GM23338 (cell line): ENCODE results near the gene TXNDC9. TPM values are rescaled to one million over a fixed set of nuclear protein-coding genes. Genes with fewer than 3 reads are reported as not detected.

Source experiments
- ATAC-seq: fragments of 200-7000 bp; cut with Tn5 transposase; 3 replicates; pipeline ENCODE4 v1.9.1; 2020
- DNase-seq: peaks from one replicate; pipeline ENCODE4 v3.0.0-alpha.2; 2015; ENCODE audit warnings: low spot score
- H2AFZ ChIP-seq: fragments of 200-600 bp; sonication (generic); 2 replicates; pipeline ENCODE4 v1.8.0; 2016; ENCODE audit warnings: antibody characterized with exemption, mild to moderate bottlenecking, moderate library complexity
- H3F3A ChIP-seq: fragments of 200-600 bp; sonication (generic); replicated peaks from 2 replicates; pipeline ENCODE4 v1.8.0; 2017; ENCODE audit warnings: antibody characterized with exemption, mixed run types, low read depth
- H3K27ac ChIP-seq: fragments of 200-600 bp; sonication (generic); 2 replicates; pipeline ENCODE4 v1.6.1; 2016; ENCODE audit warnings: low read depth
- H3K27me3 ChIP-seq: fragments of 200-600 bp; sonication (generic); 2 replicates; pipeline ENCODE4 v1.8.0; 2016; ENCODE audit warnings: mild to moderate bottlenecking, mixed run types, moderate library complexity; ENCODE audit not compliant: insufficient read depth
- H3K36me3 ChIP-seq: fragments of 200-600 bp; sonication (generic); 2 replicates; pipeline ENCODE4 v1.8.0; 2016; ENCODE audit warnings: mild to moderate bottlenecking; ENCODE audit not compliant: insufficient read depth
- H3K4me1 ChIP-seq: fragments of 200-600 bp; sonication (generic); 2 replicates; pipeline ENCODE4 v1.8.0; 2016; ENCODE audit warnings: mild to moderate bottlenecking, moderate library complexity; ENCODE audit not compliant: insufficient read depth
- H3K4me2 ChIP-seq: fragments of 200-600 bp; sonication (generic); 2 replicates; pipeline ENCODE4 v1.7.1; 2017; ENCODE audit warnings: mixed run types
- H3K4me3 ChIP-seq: fragments of 200-600 bp; sonication (generic); 2 replicates; pipeline ENCODE4 v1.6.1; 2016; ENCODE audit warnings: mixed run types
- H3K79me2 ChIP-seq: fragments of 200-600 bp; sonication (generic); replicated peaks from 2 replicates; pipeline ENCODE4 v1.8.0; 2017; ENCODE audit warnings: mild to moderate bottlenecking; ENCODE audit not compliant: insufficient read depth
- H3K9me2 ChIP-seq: fragments of 200-600 bp; sonication (generic); 2 replicates; pipeline ENCODE4 v1.8.0; 2017; ENCODE audit not compliant: insufficient read depth
- H4K20me1 ChIP-seq: fragments of 200-600 bp; sonication (generic); replicated peaks from 2 replicates; pipeline ENCODE4 v1.8.0; 2017; ENCODE audit warnings: mild to moderate bottlenecking; ENCODE audit not compliant: insufficient read depth
- H3K27ac Mint-ChIP-seq: 2 replicates; pipeline ENCODE4 v1.8.0; 2020; ENCODE audit warnings: inconsistent platforms, mild to moderate bottlenecking, moderate library complexity, mixed read lengths
- H3K27me3 Mint-ChIP-seq: 3 replicates; pipeline ENCODE4 v1.8.0; 2022; ENCODE audit warnings: low read depth, mild to moderate bottlenecking, moderate library complexity, mixed read lengths, inconsistent platforms; ENCODE audit not compliant: insufficient read depth, poor library complexity
- H3K36me3 Mint-ChIP-seq: 3 replicates; pipeline ENCODE4 v1.8.0; 2021; ENCODE audit warnings: low read depth, mild to moderate bottlenecking, inconsistent platforms, moderate library complexity, mixed read lengths
- H3K4me1 Mint-ChIP-seq: 3 replicates; pipeline ENCODE4 v1.8.0; 2020; ENCODE audit warnings: mild to moderate bottlenecking, inconsistent platforms, mixed read lengths
- H3K4me3 Mint-ChIP-seq: 3 replicates; pipeline ENCODE4 v1.8.0; 2021; ENCODE audit warnings: moderate library complexity, mild to moderate bottlenecking, inconsistent platforms, mixed read lengths
- H3K9me3 Mint-ChIP-seq: 3 replicates; pipeline ENCODE4 v1.8.0; 2020; ENCODE audit warnings: moderate library complexity, mild to moderate bottlenecking, inconsistent platforms, mixed read lengths
- CREB1 ChIP-seq: fragments of 250-450 bp; sonication (Bioruptor Pico); IDR thresholded peaks from 2 replicates; pipeline ENCODE4 v1.5.0; 2020; ENCODE audit warnings: low read depth, mild to moderate bottlenecking, moderate library complexity
- EZH2 ChIP-seq: fragments of 200-600 bp; sonication (generic); IDR thresholded peaks from one replicate; pipeline ENCODE4 v1.8.0; 2017; ENCODE audit warnings: antibody characterized with exemption, mild to moderate bottlenecking, low read depth; ENCODE audit not compliant: unreplicated experiment
- EZH2phosphoT487 ChIP-seq: fragments of 200-600 bp; sonication (generic); IDR thresholded peaks from one replicate; pipeline ENCODE4 v1.8.1; 2018; ENCODE audit warnings: antibody characterized with exemption; ENCODE audit not compliant: unreplicated experiment
- JUNB ChIP-seq: IDR thresholded peaks from one replicate; pipeline ENCODE4 v1.6.1; 2016; ENCODE audit warnings: antibody characterized with exemption; ENCODE audit not compliant: unreplicated experiment
- NANOG ChIP-seq: IDR thresholded peaks from 2 replicates; pipeline ENCODE4 v1.6.1; 2016; ENCODE audit warnings: antibody characterized with exemption, borderline replicate concordance
- POLR2AphosphoS5 ChIP-seq: IDR thresholded peaks from 2 replicates; pipeline ENCODE4 v1.6.1; 2016; ENCODE audit warnings: antibody characterized with exemption, low read depth
- STAT1 ChIP-seq: IDR thresholded peaks from one replicate; pipeline ENCODE4 v1.6.1; 2016; ENCODE audit warnings: antibody characterized with exemption; ENCODE audit not compliant: unreplicated experiment
- ZNF114 ChIP-seq: fragments of 250-450 bp; sonication (Bioruptor Pico); IDR thresholded peaks from 2 replicates; pipeline ENCODE4 v1.5.0; 2020; ENCODE audit warnings: mild to moderate bottlenecking, moderate library complexity
- ZNF331 ChIP-seq: fragments of 250-450 bp; sonication (Bioruptor Pico); IDR thresholded peaks from 2 replicates; pipeline ENCODE4 v1.5.0; 2020; ENCODE audit warnings: low read depth, mild to moderate bottlenecking, moderate library complexity
- polyA plus RNA-seq: library from polyadenylated mRNA; unstranded; fragments of >200 nt; fragmentation: Nextera tagmentation; extraction: Ambion mirVana; gene quantifications from 2 replicates; pipeline ENCODE4 v1.2.1, GENCODE V29; 2016
- total RNA-seq: library from RNA; depleted of rRNA; stranded (reverse); fragments of >200 nt; shearing (Covaris generic); gene quantifications from 2 replicates; pipeline ENCODE4 v1.2.3, GENCODE V29; 2014
- TF ChIP-seq, protein P1 (sequence below), 2 experiments: fragments of 200-600 bp in 1 of 2; sonication (generic) in 1 of 2; conservative IDR thresholded peaks; 2 replicates each; pipeline versions ENCODE4 v1.5.1 to v1.6.1; 2016 to 2017; ENCODE audit warnings: antibody characterized with exemption in 2 of 2, low read depth in 2 of 2, mild to moderate bottlenecking in 2 of 2, moderate library complexity in 1 of 2
- TF ChIP-seq, protein P2 (sequence below): fragments of 250-450 bp; sonication (Bioruptor Pico); IDR thresholded peaks from 2 replicates; pipeline ENCODE4 v1.5.0; 2020; ENCODE audit warnings: mild to moderate bottlenecking, moderate library complexity
- TF ChIP-seq, protein P3 (sequence below): IDR thresholded peaks from 2 replicates; pipeline ENCODE4 v1.6.1; 2016; ENCODE audit warnings: antibody characterized with exemption
- TF ChIP-seq, protein P4 (sequence below): IDR thresholded peaks from one replicate; pipeline ENCODE4 v1.6.1; 2018; ENCODE audit warnings: antibody characterized with exemption; ENCODE audit not compliant: unreplicated experiment

The TXNDC9 gene
- total and polyA plus RNA-seq, 2 experiments from 2014 or later = 54.4 to 67.4 TPM

DNA sequence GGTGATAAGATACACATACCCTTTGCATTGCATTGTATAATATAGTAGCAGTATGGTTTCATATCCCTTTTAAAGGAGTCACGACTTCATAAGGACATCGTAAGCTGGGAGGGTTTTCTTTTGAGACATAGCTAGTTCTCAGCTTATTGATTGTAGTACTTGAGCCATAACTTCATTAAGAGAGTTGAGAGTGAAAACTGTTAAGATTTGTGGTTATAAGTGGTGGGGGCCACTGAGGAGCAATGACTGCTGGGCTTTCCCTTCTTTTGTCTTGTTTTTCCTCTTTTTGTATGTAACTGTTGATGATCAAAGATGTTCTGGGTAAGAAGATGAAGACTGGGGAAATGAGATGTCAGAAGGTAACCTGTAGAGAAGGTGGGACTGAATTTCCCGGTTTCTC, 12.0 kb upstream of the TXNDC9 start:
- DNase-seq = no peak
- Histone ChIP-seq H3F3A (no peaks in the 10 kb centered on the region), H3K27me3 (no peaks in the 10 kb centered on the region), H2AFZ (no peak overlapping the region), H4K20me1 (peaks cover 60% of the 10 kb centered on the region), H3K36me3 (no peaks in the 10 kb centered on the region), H3K4me3 (no peak overlapping the region), H3K79me2 (peaks cover 100% of the 10 kb centered on the region), H3K4me2 (no peak overlapping the region), H3K4me1 (no peaks in the 10 kb centered on the region), H3K27ac (no peak overlapping the region), H3K9me2 (no peaks in the 10 kb centered on the region)
- no peak overlapping the region for H3K4me3 Mint-ChIP-seq
- ATAC-seq = no peak
- peaks cover 2% of the 10 kb centered on the region; the same call in 1 of the 3 replicates for H3K4me1 Mint-ChIP-seq
- H3K9me3 Mint-ChIP-seq = no peaks in the 10 kb centered on the region
- H3K27ac Mint-ChIP-seq = no peak overlapping the region
- H3K27me3 Mint-ChIP-seq = no peaks in the 10 kb centered on the region
- H3K36me3 Mint-ChIP-seq = no peaks in the 10 kb centered on the region
- no peak for TF ChIP-seq NANOG
- TF ChIP-seq JUNB = no peak
- TF ChIP-seq ZNF331 (CRISPR knock-in tag) = no peak
- TF ChIP-seq STAT1 = no peak
- TF ChIP-seq, protein P1, sequence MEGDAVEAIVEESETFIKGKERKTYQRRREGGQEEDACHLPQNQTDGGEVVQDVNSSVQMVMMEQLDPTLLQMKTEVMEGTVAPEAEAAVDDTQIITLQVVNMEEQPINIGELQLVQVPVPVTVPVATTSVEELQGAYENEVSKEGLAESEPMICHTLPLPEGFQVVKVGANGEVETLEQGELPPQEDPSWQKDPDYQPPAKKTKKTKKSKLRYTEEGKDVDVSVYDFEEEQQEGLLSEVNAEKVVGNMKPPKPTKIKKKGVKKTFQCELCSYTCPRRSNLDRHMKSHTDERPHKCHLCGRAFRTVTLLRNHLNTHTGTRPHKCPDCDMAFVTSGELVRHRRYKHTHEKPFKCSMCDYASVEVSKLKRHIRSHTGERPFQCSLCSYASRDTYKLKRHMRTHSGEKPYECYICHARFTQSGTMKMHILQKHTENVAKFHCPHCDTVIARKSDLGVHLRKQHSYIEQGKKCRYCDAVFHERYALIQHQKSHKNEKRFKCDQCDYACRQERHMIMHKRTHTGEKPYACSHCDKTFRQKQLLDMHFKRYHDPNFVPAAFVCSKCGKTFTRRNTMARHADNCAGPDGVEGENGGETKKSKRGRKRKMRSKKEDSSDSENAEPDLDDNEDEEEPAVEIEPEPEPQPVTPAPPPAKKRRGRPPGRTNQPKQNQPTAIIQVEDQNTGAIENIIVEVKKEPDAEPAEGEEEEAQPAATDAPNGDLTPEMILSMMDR (conservative IDR thresholded peaks at IDR 0.05; ENCODE audit: low read depth in 2 of 2) = no peak
- no peak for TF ChIP-seq CREB1 (CRISPR knock-in tag)
- no peak for TF ChIP-seq EZH2phosphoT487
- no peak for TF ChIP-seq ZNF114 (CRISPR knock-in tag)
- TF ChIP-seq, protein P2, sequence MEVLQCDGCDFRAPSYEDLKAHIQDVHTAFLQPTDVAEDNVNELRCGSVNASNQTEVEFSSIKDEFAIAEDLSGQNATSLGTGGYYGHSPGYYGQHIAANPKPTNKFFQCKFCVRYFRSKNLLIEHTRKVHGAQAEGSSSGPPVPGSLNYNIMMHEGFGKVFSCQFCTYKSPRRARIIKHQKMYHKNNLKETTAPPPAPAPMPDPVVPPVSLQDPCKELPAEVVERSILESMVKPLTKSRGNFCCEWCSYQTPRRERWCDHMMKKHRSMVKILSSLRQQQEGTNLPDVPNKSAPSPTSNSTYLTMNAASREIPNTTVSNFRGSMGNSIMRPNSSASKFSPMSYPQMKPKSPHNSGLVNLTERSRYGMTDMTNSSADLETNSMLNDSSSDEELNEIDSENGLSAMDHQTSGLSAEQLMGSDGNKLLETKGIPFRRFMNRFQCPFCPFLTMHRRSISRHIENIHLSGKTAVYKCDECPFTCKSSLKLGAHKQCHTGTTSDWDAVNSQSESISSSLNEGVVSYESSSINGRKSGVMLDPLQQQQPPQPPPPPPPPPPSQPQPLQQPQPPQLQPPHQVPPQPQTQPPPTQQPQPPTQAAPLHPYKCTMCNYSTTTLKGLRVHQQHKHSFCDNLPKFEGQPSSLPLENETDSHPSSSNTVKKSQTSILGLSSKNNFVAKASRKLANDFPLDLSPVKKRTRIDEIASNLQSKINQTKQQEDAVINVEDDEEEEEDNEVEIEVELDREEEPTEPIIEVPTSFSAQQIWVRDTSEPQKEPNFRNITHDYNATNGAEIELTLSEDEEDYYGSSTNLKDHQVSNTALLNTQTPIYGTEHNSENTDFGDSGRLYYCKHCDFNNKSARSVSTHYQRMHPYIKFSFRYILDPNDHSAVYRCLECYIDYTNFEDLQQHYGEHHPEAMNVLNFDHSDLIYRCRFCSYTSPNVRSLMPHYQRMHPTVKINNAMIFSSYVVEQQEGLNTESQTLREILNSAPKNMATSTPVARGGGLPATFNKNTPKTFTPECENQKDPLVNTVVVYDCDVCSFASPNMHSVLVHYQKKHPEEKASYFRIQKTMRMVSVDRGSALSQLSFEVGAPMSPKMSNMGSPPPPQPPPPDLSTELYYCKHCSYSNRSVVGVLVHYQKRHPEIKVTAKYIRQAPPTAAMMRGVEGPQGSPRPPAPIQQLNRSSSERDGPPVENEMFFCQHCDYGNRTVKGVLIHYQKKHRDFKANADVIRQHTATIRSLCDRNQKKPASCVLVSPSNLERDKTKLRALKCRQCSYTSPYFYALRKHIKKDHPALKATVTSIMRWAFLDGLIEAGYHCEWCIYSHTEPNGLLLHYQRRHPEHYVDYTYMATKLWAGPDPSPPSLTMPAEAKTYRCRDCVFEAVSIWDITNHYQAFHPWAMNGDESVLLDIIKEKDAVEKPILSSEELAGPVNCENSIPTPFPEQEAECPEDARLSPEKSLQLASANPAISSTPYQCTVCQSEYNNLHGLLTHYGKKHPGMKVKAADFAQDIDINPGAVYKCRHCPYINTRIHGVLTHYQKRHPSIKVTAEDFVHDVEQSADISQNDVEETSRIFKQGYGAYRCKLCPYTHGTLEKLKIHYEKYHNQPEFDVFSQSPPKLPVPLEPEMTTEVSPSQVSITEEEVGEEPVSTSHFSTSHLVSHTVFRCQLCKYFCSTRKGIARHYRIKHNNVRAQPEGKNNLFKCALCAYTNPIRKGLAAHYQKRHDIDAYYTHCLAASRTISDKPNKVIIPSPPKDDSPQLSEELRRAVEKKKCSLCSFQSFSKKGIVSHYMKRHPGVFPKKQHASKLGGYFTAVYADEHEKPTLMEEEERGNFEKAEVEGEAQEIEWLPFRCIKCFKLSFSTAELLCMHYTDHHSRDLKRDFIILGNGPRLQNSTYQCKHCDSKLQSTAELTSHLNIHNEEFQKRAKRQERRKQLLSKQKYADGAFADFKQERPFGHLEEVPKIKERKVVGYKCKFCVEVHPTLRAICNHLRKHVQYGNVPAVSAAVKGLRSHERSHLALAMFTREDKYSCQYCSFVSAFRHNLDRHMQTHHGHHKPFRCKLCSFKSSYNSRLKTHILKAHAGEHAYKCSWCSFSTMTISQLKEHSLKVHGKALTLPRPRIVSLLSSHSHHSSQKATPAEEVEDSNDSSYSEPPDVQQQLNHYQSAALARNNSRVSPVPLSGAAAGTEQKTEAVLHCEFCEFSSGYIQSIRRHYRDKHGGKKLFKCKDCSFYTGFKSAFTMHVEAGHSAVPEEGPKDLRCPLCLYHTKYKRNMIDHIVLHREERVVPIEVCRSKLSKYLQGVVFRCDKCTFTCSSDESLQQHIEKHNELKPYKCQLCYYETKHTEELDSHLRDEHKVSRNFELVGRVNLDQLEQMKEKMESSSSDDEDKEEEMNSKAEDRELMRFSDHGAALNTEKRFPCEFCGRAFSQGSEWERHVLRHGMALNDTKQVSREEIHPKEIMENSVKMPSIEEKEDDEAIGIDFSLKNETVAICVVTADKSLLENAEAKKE (CRISPR knock-in tag) = no peak
- TF ChIP-seq POLR2AphosphoS5 = no peak
- TF ChIP-seq, protein P3, sequence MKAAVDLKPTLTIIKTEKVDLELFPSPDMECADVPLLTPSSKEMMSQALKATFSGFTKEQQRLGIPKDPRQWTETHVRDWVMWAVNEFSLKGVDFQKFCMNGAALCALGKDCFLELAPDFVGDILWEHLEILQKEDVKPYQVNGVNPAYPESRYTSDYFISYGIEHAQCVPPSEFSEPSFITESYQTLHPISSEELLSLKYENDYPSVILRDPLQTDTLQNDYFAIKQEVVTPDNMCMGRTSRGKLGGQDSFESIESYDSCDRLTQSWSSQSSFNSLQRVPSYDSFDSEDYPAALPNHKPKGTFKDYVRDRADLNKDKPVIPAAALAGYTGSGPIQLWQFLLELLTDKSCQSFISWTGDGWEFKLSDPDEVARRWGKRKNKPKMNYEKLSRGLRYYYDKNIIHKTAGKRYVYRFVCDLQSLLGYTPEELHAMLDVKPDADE = no peak
- no peak for TF ChIP-seq EZH2
- TF ChIP-seq, protein P4, sequence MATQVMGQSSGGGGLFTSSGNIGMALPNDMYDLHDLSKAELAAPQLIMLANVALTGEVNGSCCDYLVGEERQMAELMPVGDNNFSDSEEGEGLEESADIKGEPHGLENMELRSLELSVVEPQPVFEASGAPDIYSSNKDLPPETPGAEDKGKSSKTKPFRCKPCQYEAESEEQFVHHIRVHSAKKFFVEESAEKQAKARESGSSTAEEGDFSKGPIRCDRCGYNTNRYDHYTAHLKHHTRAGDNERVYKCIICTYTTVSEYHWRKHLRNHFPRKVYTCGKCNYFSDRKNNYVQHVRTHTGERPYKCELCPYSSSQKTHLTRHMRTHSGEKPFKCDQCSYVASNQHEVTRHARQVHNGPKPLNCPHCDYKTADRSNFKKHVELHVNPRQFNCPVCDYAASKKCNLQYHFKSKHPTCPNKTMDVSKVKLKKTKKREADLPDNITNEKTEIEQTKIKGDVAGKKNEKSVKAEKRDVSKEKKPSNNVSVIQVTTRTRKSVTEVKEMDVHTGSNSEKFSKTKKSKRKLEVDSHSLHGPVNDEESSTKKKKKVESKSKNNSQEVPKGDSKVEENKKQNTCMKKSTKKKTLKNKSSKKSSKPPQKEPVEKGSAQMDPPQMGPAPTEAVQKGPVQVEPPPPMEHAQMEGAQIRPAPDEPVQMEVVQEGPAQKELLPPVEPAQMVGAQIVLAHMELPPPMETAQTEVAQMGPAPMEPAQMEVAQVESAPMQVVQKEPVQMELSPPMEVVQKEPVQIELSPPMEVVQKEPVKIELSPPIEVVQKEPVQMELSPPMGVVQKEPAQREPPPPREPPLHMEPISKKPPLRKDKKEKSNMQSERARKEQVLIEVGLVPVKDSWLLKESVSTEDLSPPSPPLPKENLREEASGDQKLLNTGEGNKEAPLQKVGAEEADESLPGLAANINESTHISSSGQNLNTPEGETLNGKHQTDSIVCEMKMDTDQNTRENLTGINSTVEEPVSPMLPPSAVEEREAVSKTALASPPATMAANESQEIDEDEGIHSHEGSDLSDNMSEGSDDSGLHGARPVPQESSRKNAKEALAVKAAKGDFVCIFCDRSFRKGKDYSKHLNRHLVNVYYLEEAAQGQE = no peak
